ENCODE results near the gene KIF23. TPM values are rescaled to one million over a fixed set of nuclear protein-coding genes. Genes with fewer than 3 reads are reported as not detected.

Gene KIF23
- total RNA-seq, 4 donors from 2014 or later: 2.6 to 39.3 (median 4.3) TPM

- H3K27me3 ChIP-seq: no peaks in the 10 kb centered on the region
- no peaks in the 10 kb centered on the region for H3K36me3 ChIP-seq
- H3K4me3 ChIP-seq: no peak overlapping the region
- no peak overlapping the region for H3K27ac ChIP-seq
- peaks cover 0 to 5% of the 10 kb centered on the region in 2 donors for H3K4me1 ChIP-seq
- TF ChIP-seq, protein P1, sequence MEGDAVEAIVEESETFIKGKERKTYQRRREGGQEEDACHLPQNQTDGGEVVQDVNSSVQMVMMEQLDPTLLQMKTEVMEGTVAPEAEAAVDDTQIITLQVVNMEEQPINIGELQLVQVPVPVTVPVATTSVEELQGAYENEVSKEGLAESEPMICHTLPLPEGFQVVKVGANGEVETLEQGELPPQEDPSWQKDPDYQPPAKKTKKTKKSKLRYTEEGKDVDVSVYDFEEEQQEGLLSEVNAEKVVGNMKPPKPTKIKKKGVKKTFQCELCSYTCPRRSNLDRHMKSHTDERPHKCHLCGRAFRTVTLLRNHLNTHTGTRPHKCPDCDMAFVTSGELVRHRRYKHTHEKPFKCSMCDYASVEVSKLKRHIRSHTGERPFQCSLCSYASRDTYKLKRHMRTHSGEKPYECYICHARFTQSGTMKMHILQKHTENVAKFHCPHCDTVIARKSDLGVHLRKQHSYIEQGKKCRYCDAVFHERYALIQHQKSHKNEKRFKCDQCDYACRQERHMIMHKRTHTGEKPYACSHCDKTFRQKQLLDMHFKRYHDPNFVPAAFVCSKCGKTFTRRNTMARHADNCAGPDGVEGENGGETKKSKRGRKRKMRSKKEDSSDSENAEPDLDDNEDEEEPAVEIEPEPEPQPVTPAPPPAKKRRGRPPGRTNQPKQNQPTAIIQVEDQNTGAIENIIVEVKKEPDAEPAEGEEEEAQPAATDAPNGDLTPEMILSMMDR (IDR thresholded peaks at IDR 0.05): no peak
- TF ChIP-seq POLR2A (IDR thresholded peaks at IDR 0.05): no peak
- no peak for DNase-seq
- no peaks in the 10 kb centered on the region for H3K9me3 ChIP-seq
- intact Hi-C loops (cut with DNase I; ENCODE audit: low total_unique reads): no loop called here
These were observed 42.3 kb downstream of the KIF23 start for GRCh38 chr15:69456208-69457166.

GRCh38 chr15:69457304-69458280 is 43.4 kb downstream of the KIF23 start:
- TF ChIP-seq, protein P1 (IDR thresholded peaks at IDR 0.05): no peak
- TF ChIP-seq POLR2A (IDR thresholded peaks at IDR 0.05): no peak
- no peaks in the 10 kb centered on the region for H3K9me3 ChIP-seq
- no peaks in the 10 kb centered on the region for H3K36me3 ChIP-seq
- intact Hi-C loops (cut with DNase I; ENCODE audit: low total_unique reads): no loop called here
- no peak overlapping the region for H3K4me3 ChIP-seq
- no peak for DNase-seq
- H3K27ac ChIP-seq: no peak overlapping the region
- H3K27me3 ChIP-seq: no peaks in the 10 kb centered on the region
- H3K4me1 ChIP-seq: peaks cover 0 to 5% of the 10 kb centered on the region in 2 donors

GRCh38 chr15:69459066-69459465 is 44.9 kb downstream of the KIF23 start:
- intact Hi-C loops (cut with DNase I; ENCODE audit: low total_unique reads): no loop called here
- TF ChIP-seq POLR2A (IDR thresholded peaks at IDR 0.05): no peak
- TF ChIP-seq, protein P1 (IDR thresholded peaks at IDR 0.05): no peak
- no peak for DNase-seq
- Histone ChIP-seq H3K4me3 (no peak overlapping the region), H3K27ac (no peak overlapping the region), H3K27me3 (no peaks in the 10 kb centered on the region), H3K4me1 (peaks cover 0 to 5% of the 10 kb centered on the region in 2 donors), H3K36me3 (no peaks in the 10 kb centered on the region), H3K9me3 (no peaks in the 10 kb centered on the region)

DNA sequence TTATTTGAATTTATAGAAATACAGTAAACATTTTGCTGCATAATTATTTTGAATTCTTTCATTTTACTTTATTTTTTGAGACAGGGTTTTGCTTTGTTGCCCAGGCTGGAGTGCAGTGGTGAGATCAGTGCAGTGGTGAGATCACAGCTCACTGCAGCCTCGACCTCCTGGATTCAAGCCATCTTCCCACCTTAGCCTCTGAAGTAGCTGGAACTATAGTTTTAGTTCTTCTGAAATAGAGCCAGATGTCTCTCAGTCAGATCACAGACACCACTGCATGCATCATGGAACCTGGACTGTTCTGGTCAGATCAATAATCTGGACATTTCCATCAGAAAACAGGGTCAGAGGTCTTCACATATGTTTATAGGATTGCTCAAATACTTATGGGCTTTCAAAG is 46.3 kb downstream of the KIF23 start:
- Histone ChIP-seq H3K4me1 (peaks cover 0 to 1% of the 10 kb centered on the region in 2 donors), H3K9me3 (no peaks in the 10 kb centered on the region), H3K27ac (no peak overlapping the region), H3K27me3 (no peaks in the 10 kb centered on the region), H3K36me3 (no peaks in the 10 kb centered on the region), H3K4me3 (no peak overlapping the region)
- intact Hi-C loops (cut with DNase I; ENCODE audit: low total_unique reads): no loop called here
- no peak for DNase-seq
- TF ChIP-seq, protein P1 (IDR thresholded peaks at IDR 0.05): no peak

Data from uterus (tissue), 4 donors.